ENCODE results near the gene KMT2C.
"Not testable (repeated sequence)": the region's sequence is repeated elsewhere in the genome, so short reads cannot be mapped to it uniquely, and the experiment has no call there.

The KMT2C gene

GRCh38 chr7:152378497-152378896, 57.3 kb downstream of the KMT2C start:
- H3K36me3 ChIP-seq (replicated peaks); in situ Hi-C loops (cut with MboI; ENCODE audit: low sequenced_read_pairs); DNase-seq (ENCODE audit: low spot score in 2 of 2); H3K4me3 ChIP-seq; H3K9me3 ChIP-seq; H3K27me3 ChIP-seq (ENCODE audit: low read depth): not testable (repeated sequence)
- peaks cover 16% of the 10 kb centered on the region for H3K4me1 ChIP-seq

- H3K4me3 ChIP-seq; H3K4me1 ChIP-seq; in situ Hi-C loops (cut with MboI; ENCODE audit: low sequenced_read_pairs); H3K36me3 ChIP-seq (replicated peaks); H3K27me3 ChIP-seq (ENCODE audit: low read depth); H3K9me3 ChIP-seq; DNase-seq (ENCODE audit: low spot score in 2 of 2): not testable (repeated sequence)
Observed at GRCh38 chr7:152376716-152377484, 58.9 kb downstream of the KMT2C start.

GRCh38 chr7:152370297-152370696, 65.5 kb downstream of the KMT2C start:
- H3K36me3 ChIP-seq (replicated peaks) = no peaks in the 10 kb centered on the region
- in situ Hi-C loops (cut with MboI; ENCODE audit: low sequenced_read_pairs) = no loop called here
- H3K9me3 ChIP-seq = 0 out of 2 replicates have a peak, but pooled peaks cover 3% of the 10 kb centered on the region

GRCh38 chr7:152369518-152369917, 66.3 kb downstream of the KMT2C start:
- DNase-seq (ENCODE audit: low spot score in 2 of 2) = peak in 1 of 2 experiments; percentile 33
- Histone ChIP-seq H3K27me3 (ENCODE audit: low read depth) (no peaks in the 10 kb centered on the region), H3K36me3 (replicated peaks) (no peaks in the 10 kb centered on the region)

More at GRCh38 chr7:152370297-152370696, 65.5 kb downstream of the KMT2C start:
- DNase-seq (ENCODE audit: low spot score in 2 of 2) = no peak
- Histone ChIP-seq H3K27me3 (ENCODE audit: low read depth) (no peaks in the 10 kb centered on the region), H3K4me1 (peaks cover 16% of the 10 kb centered on the region), H3K4me3 (no peak overlapping the region)

GRCh38 chr7:152367170-152367569, 68.6 kb downstream of the KMT2C start:
- Histone ChIP-seq H3K4me3 (no peak overlapping the region), H3K4me1 (peaks cover 24% of the 10 kb centered on the region), H3K27me3 (ENCODE audit: low read depth) (no peaks in the 10 kb centered on the region), H3K36me3 (replicated peaks) (no peaks in the 10 kb centered on the region), H3K9me3 (0 out of 2 replicates have a peak, but pooled peaks cover 3% of the 10 kb centered on the region)
- in situ Hi-C loops (cut with MboI; ENCODE audit: low sequenced_read_pairs) = no loop called here
- DNase-seq (ENCODE audit: low spot score in 2 of 2) = no peak

More at GRCh38 chr7:152369518-152369917, 66.3 kb downstream of the KMT2C start:
- H3K4me3 ChIP-seq = no peak overlapping the region
- peaks cover 24% of the 10 kb centered on the region for H3K4me1 ChIP-seq
- in situ Hi-C loops (cut with MboI; ENCODE audit: low sequenced_read_pairs) = no loop called here
- 0 out of 2 replicates have a peak, but pooled peaks cover 3% of the 10 kb centered on the region for H3K9me3 ChIP-seq

GRCh38 chr7:152366662-152367061, 69.1 kb downstream of the KMT2C start:
- 0 out of 2 replicates have a peak, but pooled peaks cover under 1% of the 10 kb centered on the region for H3K9me3 ChIP-seq
- no peak overlapping the region for H3K4me3 ChIP-seq
- in situ Hi-C loops (cut with MboI; ENCODE audit: low sequenced_read_pairs) = no loop called here

GRCh38 chr7:152365982-152366603, 69.7 kb downstream of the KMT2C start:
- in situ Hi-C loops (cut with MboI; ENCODE audit: low sequenced_read_pairs) = no loop called here
- Histone ChIP-seq H3K36me3 (replicated peaks) (no peaks in the 10 kb centered on the region), H3K4me1 (peaks cover 24% of the 10 kb centered on the region), H3K4me3 (no peak overlapping the region), H3K27me3 (ENCODE audit: low read depth) (no peaks in the 10 kb centered on the region), H3K9me3 (no peaks in the 10 kb centered on the region)
- DNase-seq (ENCODE audit: low spot score in 2 of 2) = no peak

More at GRCh38 chr7:152366662-152367061, 69.1 kb downstream of the KMT2C start:
- no peak for DNase-seq (ENCODE audit: low spot score in 2 of 2)
- Histone ChIP-seq H3K27me3 (ENCODE audit: low read depth) (no peaks in the 10 kb centered on the region), H3K4me1 (peaks cover 24% of the 10 kb centered on the region), H3K36me3 (replicated peaks) (no peaks in the 10 kb centered on the region)

- no peaks in the 10 kb centered on the region for H3K27me3 ChIP-seq (ENCODE audit: low read depth)
- in situ Hi-C loops (cut with MboI; ENCODE audit: low sequenced_read_pairs) = no loop called here
- peaks cover 9% of the 10 kb centered on the region for H3K4me1 ChIP-seq
- no peaks in the 10 kb centered on the region for H3K36me3 ChIP-seq (replicated peaks)
- no peaks in the 10 kb centered on the region for H3K9me3 ChIP-seq
- no peak for DNase-seq (ENCODE audit: low spot score in 2 of 2)
- H3K4me3 ChIP-seq = no peak overlapping the region
Observed at GRCh38 chr7:152363798-152364197, 72.0 kb downstream of the KMT2C start.

- DNase-seq (ENCODE audit: low spot score in 2 of 2) = no peak
- H3K36me3 ChIP-seq (replicated peaks) = no peaks in the 10 kb centered on the region
- H3K9me3 ChIP-seq = no peaks in the 10 kb centered on the region
- H3K27me3 ChIP-seq (ENCODE audit: low read depth) = no peaks in the 10 kb centered on the region
- H3K4me1 ChIP-seq = peaks cover 9% of the 10 kb centered on the region
- in situ Hi-C loops (cut with MboI; ENCODE audit: low sequenced_read_pairs) = no loop called here
- H3K4me3 ChIP-seq = no peak overlapping the region
Observed at GRCh38 chr7:152362128-152362926, 73.5 kb downstream of the KMT2C start.

GRCh38 chr7:152355474-152356057, 80.2 kb downstream of the KMT2C start:
- no peaks in the 10 kb centered on the region for H3K9me3 ChIP-seq
- H3K27me3 ChIP-seq (ENCODE audit: low read depth) = no peaks in the 10 kb centered on the region
- H3K36me3 ChIP-seq (replicated peaks) = peaks cover under 1% of the 10 kb centered on the region; the same call in 1 of the 2 replicates
- peaks cover 23% of the 10 kb centered on the region for H3K4me1 ChIP-seq
- no peak overlapping the region for H3K4me3 ChIP-seq
- in situ Hi-C loops (cut with MboI; ENCODE audit: low sequenced_read_pairs) = no loop called here
- DNase-seq (ENCODE audit: low spot score in 2 of 2) = no peak

GRCh38 chr7:152354061-152354460, 81.7 kb downstream of the KMT2C start:
- Histone ChIP-seq H3K4me3 (no peak overlapping the region), H3K4me1 (peaks cover 23% of the 10 kb centered on the region), H3K27me3 (ENCODE audit: low read depth) (no peaks in the 10 kb centered on the region), H3K9me3 (no peaks in the 10 kb centered on the region), H3K36me3 (replicated peaks) (peaks cover 4% of the 10 kb centered on the region; the same call in 1 of the 2 replicates)
- DNase-seq (ENCODE audit: low spot score in 2 of 2) = no peak
- in situ Hi-C loops (cut with MboI; ENCODE audit: low sequenced_read_pairs) = no loop called here

GRCh38 chr7:152353281-152353680, 82.5 kb downstream of the KMT2C start:
- DNase-seq (ENCODE audit: low spot score in 2 of 2); in situ Hi-C loops (cut with MboI; ENCODE audit: low sequenced_read_pairs); H3K36me3 ChIP-seq (replicated peaks); H3K4me3 ChIP-seq; H3K9me3 ChIP-seq; H3K27me3 ChIP-seq (ENCODE audit: low read depth): not testable (repeated sequence)
- H3K4me1 ChIP-seq = peaks cover 23% of the 10 kb centered on the region

- H3K9me3 ChIP-seq; H3K4me3 ChIP-seq; in situ Hi-C loops (cut with MboI; ENCODE audit: low sequenced_read_pairs); H3K27me3 ChIP-seq (ENCODE audit: low read depth): not testable (repeated sequence)
- H3K36me3 ChIP-seq (replicated peaks) = peaks cover 11% of the 10 kb centered on the region
- peak in 1 of 2 experiments; percentile 35 for DNase-seq (ENCODE audit: low spot score in 2 of 2)
- peaks cover 23% of the 10 kb centered on the region for H3K4me1 ChIP-seq
Observed at GRCh38 chr7:152351747-152352146, 84.1 kb downstream of the KMT2C start.

All from HAP-1 (cell line).